ENCODE data around the gene ITGA6.

Gene ITGA6

GRCh38 chr2:172451923-172452322, 24.5 kb downstream of the ITGA6 start:
- Histone ChIP-seq H3K4ac (ENCODE audit: low read length) (no peak overlapping the region), H3K14ac (ENCODE audit: low read length) (no peak overlapping the region), H2BK5ac (ENCODE audit: low read length) (no peak overlapping the region), H3K9me3 (replicated peaks in 1 of 2; ENCODE audit: control insufficient read depth in 2 of 2, insufficient read depth in 1 of 2, low read depth in 1 of 2, low read length in 2 of 2) (no peaks in the 10 kb centered on the region), H3K79me1 (ENCODE audit: low read depth, low read length) (no peaks in the 10 kb centered on the region), H3K4me1 (ENCODE audit: control insufficient read depth in 2 of 2, insufficient read depth in 1 of 2, low read depth in 1 of 2, low read length in 2 of 2) (peaks cover 4 to 16% of the 10 kb centered on the region in 2 donors), H4K91ac (ENCODE audit: low read depth, low read length, poor library complexity) (no peak overlapping the region), H2BK15ac (ENCODE audit: low read length) (no peak overlapping the region), H3K4me2 (ENCODE audit: insufficient read depth, low read length, poor library complexity, severe bottlenecking) (no peak overlapping the region), H2AFZ (ENCODE audit: low read length) (no peak overlapping the region), H3K27me3 (ENCODE audit: control insufficient read depth in 3 of 3, insufficient read depth in 3 of 3, low read depth in 1 of 3, low read length in 3 of 3) (no peaks in the 10 kb centered on the region), H3K4me3 (ENCODE audit: low read length in 2 of 2) (no peak overlapping the region), H2AK5ac (ENCODE audit: low read depth, low read length) (no peak overlapping the region), H3K36me3 (replicated peaks in 1 of 2; ENCODE audit: control insufficient read depth in 2 of 2, insufficient read depth in 2 of 2, low read length in 2 of 2) (no peaks in the 10 kb centered on the region), H3K27ac (replicated peaks; ENCODE audit: low read length) (no peak overlapping the region), H3K23ac (ENCODE audit: low read depth, low read length, poor library complexity) (no peak overlapping the region), H3K18ac (ENCODE audit: low read length) (no peak overlapping the region), H4K8ac (ENCODE audit: low read depth, low read length) (no peak overlapping the region), H2BK12ac (ENCODE audit: low read length) (no peak overlapping the region), H3K9ac (ENCODE audit: low read depth, low read length, poor library complexity) (no peak overlapping the region), H2BK120ac (ENCODE audit: low read depth, low read length) (no peak overlapping the region)
- DNase-seq (ENCODE audit: low spot score) = no peak
- WGBS, 2 donors (ENCODE audit: extremely low coverage in 2 of 2, insufficient read length in 2 of 2, insufficient replicate concordance in 1 of 2) = no CpG with 5 or more reads among the region's 5 CpGs

- no peak overlapping the region for H3K27ac ChIP-seq (replicated peaks; ENCODE audit: low read length)
- H3K79me1 ChIP-seq (ENCODE audit: low read depth, low read length) = no peaks in the 10 kb centered on the region
- no peak overlapping the region for H3K4ac ChIP-seq (ENCODE audit: low read length)
- H3K36me3 ChIP-seq (replicated peaks in 1 of 2; ENCODE audit: control insufficient read depth in 2 of 2, insufficient read depth in 2 of 2, low read length in 2 of 2) = no peaks in the 10 kb centered on the region
- WGBS, 2 donors (ENCODE audit: extremely low coverage in 2 of 2, insufficient read length in 2 of 2, insufficient replicate concordance in 1 of 2) = no CpG with 5 or more reads among the region's 2 CpGs
- H2BK5ac ChIP-seq (ENCODE audit: low read length) = no peak overlapping the region
- H3K27me3 ChIP-seq (ENCODE audit: control insufficient read depth in 3 of 3, insufficient read depth in 3 of 3, low read depth in 1 of 3, low read length in 3 of 3) = no peaks in the 10 kb centered on the region
- H2BK12ac ChIP-seq (ENCODE audit: low read length) = no peak overlapping the region
- no peak overlapping the region for H3K4me2 ChIP-seq (ENCODE audit: insufficient read depth, low read length, poor library complexity, severe bottlenecking)
- no peak overlapping the region for H2BK120ac ChIP-seq (ENCODE audit: low read depth, low read length)
- H4K91ac ChIP-seq (ENCODE audit: low read depth, low read length, poor library complexity) = no peak overlapping the region
- H3K23ac ChIP-seq (ENCODE audit: low read depth, low read length, poor library complexity) = no peak overlapping the region
- no peaks in the 10 kb centered on the region for H3K9me3 ChIP-seq (replicated peaks in 1 of 2; ENCODE audit: control insufficient read depth in 2 of 2, insufficient read depth in 1 of 2, low read depth in 1 of 2, low read length in 2 of 2)
- no peak overlapping the region for H3K18ac ChIP-seq (ENCODE audit: low read length)
- H2AFZ ChIP-seq (ENCODE audit: low read length) = no peak overlapping the region
- no peak overlapping the region for H3K4me3 ChIP-seq (ENCODE audit: low read length in 2 of 2)
- no peak overlapping the region for H4K8ac ChIP-seq (ENCODE audit: low read depth, low read length)
- H2AK5ac ChIP-seq (ENCODE audit: low read depth, low read length) = no peak overlapping the region
- no peak for DNase-seq (ENCODE audit: low spot score)
- no peak overlapping the region for H3K9ac ChIP-seq (ENCODE audit: low read depth, low read length, poor library complexity)
- H3K4me1 ChIP-seq (ENCODE audit: control insufficient read depth in 2 of 2, insufficient read depth in 1 of 2, low read depth in 1 of 2, low read length in 2 of 2) = peaks cover 4 to 16% of the 10 kb centered on the region in 2 donors
- H3K14ac ChIP-seq (ENCODE audit: low read length) = no peak overlapping the region
- no peak overlapping the region for H2BK15ac ChIP-seq (ENCODE audit: low read length)
Observed at GRCh38 chr2:172452845-172453244, 25.5 kb downstream of the ITGA6 start.

- no CpG with 5 or more reads among the region's 6 CpGs for WGBS, 2 donors (ENCODE audit: extremely low coverage in 2 of 2, insufficient read length in 2 of 2, insufficient replicate concordance in 1 of 2)
- no peak overlapping the region for H3K4me3 ChIP-seq (ENCODE audit: low read length in 2 of 2)
- DNase-seq (ENCODE audit: low spot score) = no peak
Observed at GRCh38 chr2:172454404-172455120, 27.2 kb downstream of the ITGA6 start.

GRCh38 chr2:172455121-172455515, 27.7 kb downstream of the ITGA6 start:
- Histone ChIP-seq H2BK15ac (ENCODE audit: low read length) (no peak overlapping the region), H3K4me3 (ENCODE audit: low read length in 2 of 2) (peak overlapping the region in 1 of 2 donors; percentile 34), H2BK5ac (ENCODE audit: low read length) (no peak overlapping the region), H3K79me1 (ENCODE audit: low read depth, low read length) (no peaks in the 10 kb centered on the region), H3K23ac (ENCODE audit: low read depth, low read length, poor library complexity) (no peak overlapping the region), H4K91ac (ENCODE audit: low read depth, low read length, poor library complexity) (no peak overlapping the region), H4K8ac (ENCODE audit: low read depth, low read length) (no peak overlapping the region), H3K4me1 (ENCODE audit: control insufficient read depth in 2 of 2, insufficient read depth in 1 of 2, low read depth in 1 of 2, low read length in 2 of 2) (peaks cover 4 to 18% of the 10 kb centered on the region in 2 donors), H3K27me3 (ENCODE audit: control insufficient read depth in 3 of 3, insufficient read depth in 3 of 3, low read depth in 1 of 3, low read length in 3 of 3) (no peaks in the 10 kb centered on the region), H3K14ac (ENCODE audit: low read length) (no peak overlapping the region), H3K9me3 (replicated peaks in 1 of 2; ENCODE audit: control insufficient read depth in 2 of 2, insufficient read depth in 1 of 2, low read depth in 1 of 2, low read length in 2 of 2) (no peaks in the 10 kb centered on the region), H3K27ac (replicated peaks; ENCODE audit: low read length) (no peak overlapping the region), H2BK12ac (ENCODE audit: low read length) (no peak overlapping the region), H3K4ac (ENCODE audit: low read length) (no peak overlapping the region), H3K4me2 (ENCODE audit: insufficient read depth, low read length, poor library complexity, severe bottlenecking) (no peak overlapping the region), H2AK5ac (ENCODE audit: low read depth, low read length) (no peak overlapping the region), H3K18ac (ENCODE audit: low read length) (no peak overlapping the region), H3K9ac (ENCODE audit: low read depth, low read length, poor library complexity) (no peak overlapping the region), H3K36me3 (replicated peaks in 1 of 2; ENCODE audit: control insufficient read depth in 2 of 2, insufficient read depth in 2 of 2, low read length in 2 of 2) (no peaks in the 10 kb centered on the region), H2AFZ (ENCODE audit: low read length) (no peak overlapping the region), H2BK120ac (ENCODE audit: low read depth, low read length) (no peak overlapping the region)
- WGBS, 2 donors (ENCODE audit: extremely low coverage in 2 of 2, insufficient read length in 2 of 2, insufficient replicate concordance in 1 of 2) = no CpG with 5 or more reads among the region's 4 CpGs
- no peak for DNase-seq (ENCODE audit: low spot score)

More at GRCh38 chr2:172454404-172455120, 27.2 kb downstream of the ITGA6 start:
- H2BK12ac ChIP-seq (ENCODE audit: low read length) = no peak overlapping the region
- H3K79me1 ChIP-seq (ENCODE audit: low read depth, low read length) = no peaks in the 10 kb centered on the region
- H3K18ac ChIP-seq (ENCODE audit: low read length) = no peak overlapping the region
- H2BK5ac ChIP-seq (ENCODE audit: low read length) = no peak overlapping the region
- H3K14ac ChIP-seq (ENCODE audit: low read length) = no peak overlapping the region
- no peak overlapping the region for H3K4ac ChIP-seq (ENCODE audit: low read length)
- H3K9me3 ChIP-seq (replicated peaks in 1 of 2; ENCODE audit: control insufficient read depth in 2 of 2, insufficient read depth in 1 of 2, low read depth in 1 of 2, low read length in 2 of 2) = no peaks in the 10 kb centered on the region
- H4K91ac ChIP-seq (ENCODE audit: low read depth, low read length, poor library complexity) = no peak overlapping the region
- no peak overlapping the region for H4K8ac ChIP-seq (ENCODE audit: low read depth, low read length)
- H2AFZ ChIP-seq (ENCODE audit: low read length) = no peak overlapping the region
- no peak overlapping the region for H2AK5ac ChIP-seq (ENCODE audit: low read depth, low read length)
- no peak overlapping the region for H3K9ac ChIP-seq (ENCODE audit: low read depth, low read length, poor library complexity)
- no peak overlapping the region for H2BK120ac ChIP-seq (ENCODE audit: low read depth, low read length)
- peaks cover 4 to 16% of the 10 kb centered on the region in 2 donors for H3K4me1 ChIP-seq (ENCODE audit: control insufficient read depth in 2 of 2, insufficient read depth in 1 of 2, low read depth in 1 of 2, low read length in 2 of 2)
- H2BK15ac ChIP-seq (ENCODE audit: low read length) = no peak overlapping the region
- no peaks in the 10 kb centered on the region for H3K36me3 ChIP-seq (replicated peaks in 1 of 2; ENCODE audit: control insufficient read depth in 2 of 2, insufficient read depth in 2 of 2, low read length in 2 of 2)
- H3K4me2 ChIP-seq (ENCODE audit: insufficient read depth, low read length, poor library complexity, severe bottlenecking) = no peak overlapping the region
- no peak overlapping the region for H3K23ac ChIP-seq (ENCODE audit: low read depth, low read length, poor library complexity)
- no peak overlapping the region for H3K27ac ChIP-seq (replicated peaks; ENCODE audit: low read length)
- no peaks in the 10 kb centered on the region for H3K27me3 ChIP-seq (ENCODE audit: control insufficient read depth in 3 of 3, insufficient read depth in 3 of 3, low read depth in 1 of 3, low read length in 3 of 3)

Measured in neuronal stem cell (in vitro differentiated cells).